PC-9 (cell line): ENCODE results near the gene RASL10B. TPM values are rescaled to one million over a fixed set of nuclear protein-coding genes. Genes with fewer than 3 reads are reported as not detected.

ENCODE experiments used
- BruUV-seq: library from RNA; stranded (reverse); fragments of 400-500 nt; replicated peaks from 2 replicates; lab custom pipeline; 2021; lab: Mats Ljungman, UMichigan
- CTCF ChIA-PET: fragments of 300-600 bp; sonication (Branson Sonifier 250); formaldehyde crosslinking; loops from one replicate; lab custom pipeline; 2022; ENCODE audit warnings: antibody characterized with exemption; lab: Charles Lee
- POLR2A ChIA-PET: fragments of 300-600 bp; sonication (Branson Sonifier 250); formaldehyde crosslinking; loops from one replicate; lab custom pipeline; 2022; ENCODE audit warnings: antibody characterized with exemption; ENCODE audit not compliant: unreplicated experiment; lab: Charles Lee
- DNase-seq, 2 experiments: peaks; one replicate each; pipeline versions ENCODE4 v3.0.0 to v3.0.0-alpha.2; 2015 to 2022; ENCODE audit warnings: mixed read lengths in 1 of 2
- H2AFZ ChIP-seq: fragments of 200-600 bp; sonication (generic); 2 replicates; pipeline ENCODE4 v1.8.1; 2017; ENCODE audit warnings: antibody characterized with exemption
- H3F3A ChIP-seq: fragments of 200-600 bp; sonication (generic); 2 replicates; pipeline ENCODE4 v1.8.1; 2017; ENCODE audit warnings: antibody characterized with exemption, mild to moderate bottlenecking, low read depth; ENCODE audit not compliant: insufficient read depth
- H3K27ac ChIP-seq: fragments of 200-600 bp; sonication (generic); 2 replicates; pipeline ENCODE4 v1.6.1; 2016; ENCODE audit warnings: mixed run types
- H3K27me3 ChIP-seq: fragments of 200-600 bp; sonication (generic); 2 replicates; pipeline ENCODE4 v1.6.1; 2016; ENCODE audit warnings: low read depth, mixed run types; ENCODE audit not compliant: insufficient read depth
- H3K36me3 ChIP-seq: fragments of 200-600 bp; sonication (generic); 2 replicates; pipeline ENCODE4 v1.6.1; 2016; ENCODE audit warnings: low read depth, mixed run types
- H3K4me1 ChIP-seq: fragments of 200-600 bp; sonication (generic); replicated peaks from 2 replicates; pipeline ENCODE4 v1.6.1; 2016; ENCODE audit warnings: mixed run types; ENCODE audit not compliant: insufficient read depth
- H3K4me2 ChIP-seq: fragments of 200-600 bp; sonication (generic); 2 replicates; pipeline ENCODE4 v1.6.1; 2017; ENCODE audit warnings: mixed run types
- H3K4me3 ChIP-seq: fragments of 200-600 bp; sonication (generic); 2 replicates; pipeline ENCODE4 v1.6.1; 2016; ENCODE audit warnings: mixed run types
- H3K79me2 ChIP-seq: fragments of 200-600 bp; sonication (generic); 2 replicates; pipeline ENCODE4 v1.6.1; 2017; ENCODE audit warnings: low read depth, mixed run types
- H3K9me2 ChIP-seq: fragments of 200-600 bp; sonication (generic); 2 replicates; pipeline ENCODE4 v1.8.1; 2017; ENCODE audit warnings: mild to moderate bottlenecking; ENCODE audit not compliant: insufficient read depth
- H3K9me3 ChIP-seq: fragments of 200-600 bp; sonication (generic); 2 replicates; pipeline ENCODE4 v1.8.1; 2016; ENCODE audit warnings: low read depth; ENCODE audit not compliant: insufficient read depth
- H4K20me1 ChIP-seq: fragments of 200-600 bp; sonication (generic); 2 replicates; pipeline ENCODE4 v1.8.1; 2017; ENCODE audit not compliant: insufficient read depth
- CTCF ChIP-seq: fragments of 200-600 bp; sonication (generic); conservative IDR thresholded peaks from 2 replicates; pipeline ENCODE4 v1.6.1; 2017; ENCODE audit warnings: mixed run types, antibody characterized with exemption, mild to moderate bottlenecking, moderate library complexity
- EZH2 ChIP-seq: fragments of 200-600 bp; sonication (generic); IDR thresholded peaks from 2 replicates; pipeline ENCODE4 v1.8.0; 2017; ENCODE audit warnings: antibody characterized with exemption, low read depth
- intact Hi-C: fragments of 100-400 bp; cut with micrococcal nuclease; formaldehyde crosslinking; loops from one replicate; pipeline ENCODE4 v1.10.0; 2022; ENCODE audit not compliant: unreplicated experiment
- total RNA-seq: library from RNA; stranded (reverse); gene quantifications from 2 replicates; pipeline ENCODE4 v1.2.3, GENCODE V29; 2021

Gene RASL10B
- total RNA-seq, 1 experiment from 2014 or later, result 0.11 TPM

GRCh38 chr17:35735036-35735805 is 3.8 kb downstream of the RASL10B start:
- BruUV-seq, result no TSS peak
- H3K9me2 ChIP-seq, result no peaks in the 10 kb centered on the region
- H3K9me3 ChIP-seq, result no peaks in the 10 kb centered on the region
- H3K27ac ChIP-seq, result no peak overlapping the region
- no peaks in the 10 kb centered on the region; the same call in 1 of the 2 replicates for H4K20me1 ChIP-seq
- no peaks in the 10 kb centered on the region for H3F3A ChIP-seq
- H3K4me2 ChIP-seq, result no peak overlapping the region
- H3K36me3 ChIP-seq, result no peaks in the 10 kb centered on the region
- ChIA-PET CTCF (no interaction called here), POLR2A (no interaction called here)
- DNase-seq, result no peak
- TF ChIP-seq EZH2, result no peak
- TF ChIP-seq CTCF, result no peak
- no peak overlapping the region for H2AFZ ChIP-seq
- H3K4me1 ChIP-seq, result no peaks in the 10 kb centered on the region
- H3K27me3 ChIP-seq, result peaks cover 34% of the 10 kb centered on the region
- H3K79me2 ChIP-seq, result no peaks in the 10 kb centered on the region
- no peak overlapping the region for H3K4me3 ChIP-seq
- intact Hi-C loops, result no loop called here

DNA sequence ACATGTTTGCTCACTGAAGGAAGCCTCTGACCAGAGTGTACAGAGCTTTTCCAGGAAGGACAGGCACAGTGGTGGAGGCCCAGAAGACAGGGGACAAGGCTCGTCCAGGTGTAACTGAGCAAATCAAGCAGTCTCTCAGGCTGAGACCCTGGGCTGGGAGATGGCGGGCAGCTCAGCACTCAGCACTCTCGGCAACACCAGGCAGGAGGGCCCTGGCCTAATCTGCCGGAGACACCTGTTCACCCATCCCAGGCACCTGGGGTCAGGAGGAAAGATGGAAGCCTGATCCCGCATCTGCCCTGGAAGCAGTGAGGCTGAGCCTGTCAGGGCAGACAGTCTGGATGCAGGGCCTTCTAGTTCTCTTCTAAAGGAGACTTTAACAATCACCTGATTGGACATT is 4.8 kb downstream of the RASL10B start:
- no peaks in the 10 kb centered on the region; the same call in 1 of the 2 replicates for H4K20me1 ChIP-seq
- no peaks in the 10 kb centered on the region for H3K4me1 ChIP-seq
- H3K36me3 ChIP-seq, result no peaks in the 10 kb centered on the region
- no peak overlapping the region for H2AFZ ChIP-seq
- H3K9me2 ChIP-seq, result no peaks in the 10 kb centered on the region
- no peaks in the 10 kb centered on the region for H3F3A ChIP-seq
- CTCF ChIA-PET, result no interaction called here
- no peaks in the 10 kb centered on the region for H3K79me2 ChIP-seq
- no peak overlapping the region for H3K4me2 ChIP-seq
- no peaks in the 10 kb centered on the region for H3K9me3 ChIP-seq
- BruUV-seq, result no TSS peak
- no peak overlapping the region for H3K4me3 ChIP-seq
- POLR2A ChIA-PET, result no interaction called here
- TF ChIP-seq CTCF (no peak), EZH2 (no peak)
- no peak overlapping the region for H3K27ac ChIP-seq
- DNase-seq, result no peak
- intact Hi-C loops, result no loop called here
- H3K27me3 ChIP-seq, result peaks cover 44% of the 10 kb centered on the region

GRCh38 chr17:35738519-35739133 is 7.2 kb downstream of the RASL10B start:
- no peaks in the 10 kb centered on the region for H3K9me3 ChIP-seq
- H3F3A ChIP-seq, result no peaks in the 10 kb centered on the region
- no peak overlapping the region for H3K27ac ChIP-seq
- no peaks in the 10 kb centered on the region for H3K36me3 ChIP-seq
- intact Hi-C loops, result no loop called here
- no peak for DNase-seq
- POLR2A ChIA-PET, result no interaction called here
- H3K9me2 ChIP-seq, result no peaks in the 10 kb centered on the region
- no peaks in the 10 kb centered on the region for H3K79me2 ChIP-seq
- CTCF ChIA-PET, result no interaction called here
- no peak overlapping the region for H3K4me2 ChIP-seq
- TF ChIP-seq CTCF (no peak), EZH2 (no peak)
- no peaks in the 10 kb centered on the region for H3K4me1 ChIP-seq
- peaks cover 68% of the 10 kb centered on the region for H3K27me3 ChIP-seq
- H4K20me1 ChIP-seq, result peaks cover 3% of the 10 kb centered on the region; the same call in 1 of the 2 replicates
- no TSS peak for BruUV-seq
- no peak overlapping the region for H2AFZ ChIP-seq
- H3K4me3 ChIP-seq, result no peak overlapping the region
